GM23338 (cell line): ENCODE results near the gene JMJD7. TPM values are rescaled to one million over a fixed set of nuclear protein-coding genes. Genes with fewer than 3 reads are reported as not detected.

ENCODE experiments used
- ATAC-seq: fragments of 200-7000 bp; cut with Tn5 transposase; 3 replicates; pipeline ENCODE4 v1.9.1; 2020
- DNase-seq: peaks from one replicate; pipeline ENCODE4 v3.0.0-alpha.2; 2015; ENCODE audit warnings: low spot score
- H2AFZ ChIP-seq: fragments of 200-600 bp; sonication (generic); 2 replicates; pipeline ENCODE4 v1.8.0; 2016; ENCODE audit warnings: antibody characterized with exemption, mild to moderate bottlenecking, moderate library complexity
- H3F3A ChIP-seq: fragments of 200-600 bp; sonication (generic); replicated peaks from 2 replicates; pipeline ENCODE4 v1.8.0; 2017; ENCODE audit warnings: antibody characterized with exemption, mixed run types, low read depth
- H3K27ac ChIP-seq: fragments of 200-600 bp; sonication (generic); 2 replicates; pipeline ENCODE4 v1.6.1; 2016; ENCODE audit warnings: low read depth
- H3K27me3 ChIP-seq: fragments of 200-600 bp; sonication (generic); 2 replicates; pipeline ENCODE4 v1.8.0; 2016; ENCODE audit warnings: mild to moderate bottlenecking, mixed run types, moderate library complexity; ENCODE audit not compliant: insufficient read depth
- H3K36me3 ChIP-seq: fragments of 200-600 bp; sonication (generic); 2 replicates; pipeline ENCODE4 v1.8.0; 2016; ENCODE audit warnings: mild to moderate bottlenecking; ENCODE audit not compliant: insufficient read depth
- H3K4me1 ChIP-seq: fragments of 200-600 bp; sonication (generic); 2 replicates; pipeline ENCODE4 v1.8.0; 2016; ENCODE audit warnings: mild to moderate bottlenecking, moderate library complexity; ENCODE audit not compliant: insufficient read depth
- H3K4me2 ChIP-seq: fragments of 200-600 bp; sonication (generic); 2 replicates; pipeline ENCODE4 v1.7.1; 2017; ENCODE audit warnings: mixed run types
- H3K4me3 ChIP-seq: fragments of 200-600 bp; sonication (generic); 2 replicates; pipeline ENCODE4 v1.6.1; 2016; ENCODE audit warnings: mixed run types
- H3K79me2 ChIP-seq: fragments of 200-600 bp; sonication (generic); replicated peaks from 2 replicates; pipeline ENCODE4 v1.8.0; 2017; ENCODE audit warnings: mild to moderate bottlenecking; ENCODE audit not compliant: insufficient read depth
- H3K9me2 ChIP-seq: fragments of 200-600 bp; sonication (generic); 2 replicates; pipeline ENCODE4 v1.8.0; 2017; ENCODE audit not compliant: insufficient read depth
- H4K20me1 ChIP-seq: fragments of 200-600 bp; sonication (generic); replicated peaks from 2 replicates; pipeline ENCODE4 v1.8.0; 2017; ENCODE audit warnings: mild to moderate bottlenecking; ENCODE audit not compliant: insufficient read depth
- H3K27ac Mint-ChIP-seq: 2 replicates; pipeline ENCODE4 v1.8.0; 2020; ENCODE audit warnings: inconsistent platforms, mild to moderate bottlenecking, moderate library complexity, mixed read lengths
- H3K27me3 Mint-ChIP-seq: 3 replicates; pipeline ENCODE4 v1.8.0; 2022; ENCODE audit warnings: low read depth, mild to moderate bottlenecking, moderate library complexity, mixed read lengths, inconsistent platforms; ENCODE audit not compliant: insufficient read depth, poor library complexity
- H3K36me3 Mint-ChIP-seq: 3 replicates; pipeline ENCODE4 v1.8.0; 2021; ENCODE audit warnings: low read depth, mild to moderate bottlenecking, inconsistent platforms, moderate library complexity, mixed read lengths
- H3K4me1 Mint-ChIP-seq: 3 replicates; pipeline ENCODE4 v1.8.0; 2020; ENCODE audit warnings: mild to moderate bottlenecking, inconsistent platforms, mixed read lengths
- H3K4me3 Mint-ChIP-seq: 3 replicates; pipeline ENCODE4 v1.8.0; 2021; ENCODE audit warnings: moderate library complexity, mild to moderate bottlenecking, inconsistent platforms, mixed read lengths
- H3K9me3 Mint-ChIP-seq: 3 replicates; pipeline ENCODE4 v1.8.0; 2020; ENCODE audit warnings: moderate library complexity, mild to moderate bottlenecking, inconsistent platforms, mixed read lengths
- JUNB ChIP-seq: IDR thresholded peaks from one replicate; pipeline ENCODE4 v1.6.1; 2016; ENCODE audit warnings: antibody characterized with exemption; ENCODE audit not compliant: unreplicated experiment
- NANOG ChIP-seq: IDR thresholded peaks from 2 replicates; pipeline ENCODE4 v1.6.1; 2016; ENCODE audit warnings: antibody characterized with exemption, borderline replicate concordance
- POLR2AphosphoS5 ChIP-seq: IDR thresholded peaks from 2 replicates; pipeline ENCODE4 v1.6.1; 2016; ENCODE audit warnings: antibody characterized with exemption, low read depth
- STAT1 ChIP-seq: IDR thresholded peaks from one replicate; pipeline ENCODE4 v1.6.1; 2016; ENCODE audit warnings: antibody characterized with exemption; ENCODE audit not compliant: unreplicated experiment
- ZNF114 ChIP-seq: fragments of 250-450 bp; sonication (Bioruptor Pico); IDR thresholded peaks from 2 replicates; pipeline ENCODE4 v1.5.0; 2020; ENCODE audit warnings: mild to moderate bottlenecking, moderate library complexity
- ZNF331 ChIP-seq: fragments of 250-450 bp; sonication (Bioruptor Pico); IDR thresholded peaks from 2 replicates; pipeline ENCODE4 v1.5.0; 2020; ENCODE audit warnings: low read depth, mild to moderate bottlenecking, moderate library complexity
- polyA plus RNA-seq: library from polyadenylated mRNA; unstranded; fragments of >200 nt; fragmentation: Nextera tagmentation; extraction: Ambion mirVana; gene quantifications from 2 replicates; pipeline ENCODE4 v1.2.1, GENCODE V29; 2016
- total RNA-seq: library from RNA; depleted of rRNA; stranded (reverse); fragments of >200 nt; shearing (Covaris generic); gene quantifications from 2 replicates; pipeline ENCODE4 v1.2.3, GENCODE V29; 2014
- TF ChIP-seq, protein P1 (sequence below): fragments of 250-450 bp; sonication (Bioruptor Pico); IDR thresholded peaks from 2 replicates; pipeline ENCODE4 v1.5.0; 2020; ENCODE audit warnings: mild to moderate bottlenecking, moderate library complexity
- TF ChIP-seq, protein P2 (sequence below): IDR thresholded peaks from 2 replicates; pipeline ENCODE4 v1.6.1; 2016; ENCODE audit warnings: antibody characterized with exemption

Gene JMJD7
- total and polyA plus RNA-seq, 2 experiments from 2014 or later: 8.5 to 9.2 TPM

DNA sequence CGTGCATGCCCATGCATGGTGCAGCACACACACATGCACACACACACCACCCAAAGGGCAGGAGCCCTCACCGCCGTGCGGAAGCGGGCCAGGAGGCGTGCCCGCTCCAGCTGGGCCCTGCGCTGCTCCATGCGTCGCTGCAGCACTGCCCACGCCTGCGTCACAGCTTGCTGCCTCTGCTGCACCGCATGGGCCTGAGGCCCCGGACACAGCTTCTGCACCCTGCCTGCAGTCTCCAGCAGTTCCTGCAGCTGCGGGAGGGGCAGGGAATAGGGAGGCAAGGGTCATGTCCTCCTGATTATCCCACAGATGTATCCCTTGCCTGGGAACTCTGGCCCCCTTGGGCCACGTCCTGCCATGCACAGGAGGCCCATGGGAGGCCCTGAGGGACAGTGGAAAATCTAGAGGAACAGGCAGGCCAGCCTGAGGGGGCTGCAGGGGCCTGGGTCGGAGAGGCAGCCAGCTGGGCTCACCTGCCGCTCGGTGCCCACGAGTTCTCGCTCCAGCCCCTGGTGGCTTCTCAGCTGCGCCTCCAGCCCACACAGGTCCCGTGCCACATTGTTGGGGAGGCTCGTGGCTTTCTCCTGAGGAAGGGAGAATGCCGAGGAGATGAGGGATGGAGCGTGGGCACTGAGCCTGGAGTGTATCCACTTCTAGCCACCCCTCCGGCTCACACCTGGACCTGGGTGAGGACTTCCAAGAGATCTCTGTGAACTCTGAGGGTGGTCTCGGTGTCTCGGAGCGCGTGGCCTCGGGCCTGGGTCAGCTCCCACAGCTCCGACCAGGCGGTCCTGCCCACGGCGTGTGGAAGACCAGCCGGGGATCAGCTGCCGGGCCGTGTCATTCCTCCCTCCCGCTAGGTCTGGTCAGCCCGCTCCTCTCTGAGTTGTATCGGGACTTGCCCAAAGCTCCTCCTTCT, 42.1 kb downstream of the JMJD7 start (continued):
- TF ChIP-seq, protein P1, sequence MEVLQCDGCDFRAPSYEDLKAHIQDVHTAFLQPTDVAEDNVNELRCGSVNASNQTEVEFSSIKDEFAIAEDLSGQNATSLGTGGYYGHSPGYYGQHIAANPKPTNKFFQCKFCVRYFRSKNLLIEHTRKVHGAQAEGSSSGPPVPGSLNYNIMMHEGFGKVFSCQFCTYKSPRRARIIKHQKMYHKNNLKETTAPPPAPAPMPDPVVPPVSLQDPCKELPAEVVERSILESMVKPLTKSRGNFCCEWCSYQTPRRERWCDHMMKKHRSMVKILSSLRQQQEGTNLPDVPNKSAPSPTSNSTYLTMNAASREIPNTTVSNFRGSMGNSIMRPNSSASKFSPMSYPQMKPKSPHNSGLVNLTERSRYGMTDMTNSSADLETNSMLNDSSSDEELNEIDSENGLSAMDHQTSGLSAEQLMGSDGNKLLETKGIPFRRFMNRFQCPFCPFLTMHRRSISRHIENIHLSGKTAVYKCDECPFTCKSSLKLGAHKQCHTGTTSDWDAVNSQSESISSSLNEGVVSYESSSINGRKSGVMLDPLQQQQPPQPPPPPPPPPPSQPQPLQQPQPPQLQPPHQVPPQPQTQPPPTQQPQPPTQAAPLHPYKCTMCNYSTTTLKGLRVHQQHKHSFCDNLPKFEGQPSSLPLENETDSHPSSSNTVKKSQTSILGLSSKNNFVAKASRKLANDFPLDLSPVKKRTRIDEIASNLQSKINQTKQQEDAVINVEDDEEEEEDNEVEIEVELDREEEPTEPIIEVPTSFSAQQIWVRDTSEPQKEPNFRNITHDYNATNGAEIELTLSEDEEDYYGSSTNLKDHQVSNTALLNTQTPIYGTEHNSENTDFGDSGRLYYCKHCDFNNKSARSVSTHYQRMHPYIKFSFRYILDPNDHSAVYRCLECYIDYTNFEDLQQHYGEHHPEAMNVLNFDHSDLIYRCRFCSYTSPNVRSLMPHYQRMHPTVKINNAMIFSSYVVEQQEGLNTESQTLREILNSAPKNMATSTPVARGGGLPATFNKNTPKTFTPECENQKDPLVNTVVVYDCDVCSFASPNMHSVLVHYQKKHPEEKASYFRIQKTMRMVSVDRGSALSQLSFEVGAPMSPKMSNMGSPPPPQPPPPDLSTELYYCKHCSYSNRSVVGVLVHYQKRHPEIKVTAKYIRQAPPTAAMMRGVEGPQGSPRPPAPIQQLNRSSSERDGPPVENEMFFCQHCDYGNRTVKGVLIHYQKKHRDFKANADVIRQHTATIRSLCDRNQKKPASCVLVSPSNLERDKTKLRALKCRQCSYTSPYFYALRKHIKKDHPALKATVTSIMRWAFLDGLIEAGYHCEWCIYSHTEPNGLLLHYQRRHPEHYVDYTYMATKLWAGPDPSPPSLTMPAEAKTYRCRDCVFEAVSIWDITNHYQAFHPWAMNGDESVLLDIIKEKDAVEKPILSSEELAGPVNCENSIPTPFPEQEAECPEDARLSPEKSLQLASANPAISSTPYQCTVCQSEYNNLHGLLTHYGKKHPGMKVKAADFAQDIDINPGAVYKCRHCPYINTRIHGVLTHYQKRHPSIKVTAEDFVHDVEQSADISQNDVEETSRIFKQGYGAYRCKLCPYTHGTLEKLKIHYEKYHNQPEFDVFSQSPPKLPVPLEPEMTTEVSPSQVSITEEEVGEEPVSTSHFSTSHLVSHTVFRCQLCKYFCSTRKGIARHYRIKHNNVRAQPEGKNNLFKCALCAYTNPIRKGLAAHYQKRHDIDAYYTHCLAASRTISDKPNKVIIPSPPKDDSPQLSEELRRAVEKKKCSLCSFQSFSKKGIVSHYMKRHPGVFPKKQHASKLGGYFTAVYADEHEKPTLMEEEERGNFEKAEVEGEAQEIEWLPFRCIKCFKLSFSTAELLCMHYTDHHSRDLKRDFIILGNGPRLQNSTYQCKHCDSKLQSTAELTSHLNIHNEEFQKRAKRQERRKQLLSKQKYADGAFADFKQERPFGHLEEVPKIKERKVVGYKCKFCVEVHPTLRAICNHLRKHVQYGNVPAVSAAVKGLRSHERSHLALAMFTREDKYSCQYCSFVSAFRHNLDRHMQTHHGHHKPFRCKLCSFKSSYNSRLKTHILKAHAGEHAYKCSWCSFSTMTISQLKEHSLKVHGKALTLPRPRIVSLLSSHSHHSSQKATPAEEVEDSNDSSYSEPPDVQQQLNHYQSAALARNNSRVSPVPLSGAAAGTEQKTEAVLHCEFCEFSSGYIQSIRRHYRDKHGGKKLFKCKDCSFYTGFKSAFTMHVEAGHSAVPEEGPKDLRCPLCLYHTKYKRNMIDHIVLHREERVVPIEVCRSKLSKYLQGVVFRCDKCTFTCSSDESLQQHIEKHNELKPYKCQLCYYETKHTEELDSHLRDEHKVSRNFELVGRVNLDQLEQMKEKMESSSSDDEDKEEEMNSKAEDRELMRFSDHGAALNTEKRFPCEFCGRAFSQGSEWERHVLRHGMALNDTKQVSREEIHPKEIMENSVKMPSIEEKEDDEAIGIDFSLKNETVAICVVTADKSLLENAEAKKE (CRISPR knock-in tag): no peak
- TF ChIP-seq, protein P2, sequence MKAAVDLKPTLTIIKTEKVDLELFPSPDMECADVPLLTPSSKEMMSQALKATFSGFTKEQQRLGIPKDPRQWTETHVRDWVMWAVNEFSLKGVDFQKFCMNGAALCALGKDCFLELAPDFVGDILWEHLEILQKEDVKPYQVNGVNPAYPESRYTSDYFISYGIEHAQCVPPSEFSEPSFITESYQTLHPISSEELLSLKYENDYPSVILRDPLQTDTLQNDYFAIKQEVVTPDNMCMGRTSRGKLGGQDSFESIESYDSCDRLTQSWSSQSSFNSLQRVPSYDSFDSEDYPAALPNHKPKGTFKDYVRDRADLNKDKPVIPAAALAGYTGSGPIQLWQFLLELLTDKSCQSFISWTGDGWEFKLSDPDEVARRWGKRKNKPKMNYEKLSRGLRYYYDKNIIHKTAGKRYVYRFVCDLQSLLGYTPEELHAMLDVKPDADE: no peak
- TF ChIP-seq POLR2AphosphoS5 (no peak), ZNF114 (no peak), NANOG (no peak), ZNF331 (CRISPR knock-in tag) (no peak), STAT1 (no peak)

DNA sequence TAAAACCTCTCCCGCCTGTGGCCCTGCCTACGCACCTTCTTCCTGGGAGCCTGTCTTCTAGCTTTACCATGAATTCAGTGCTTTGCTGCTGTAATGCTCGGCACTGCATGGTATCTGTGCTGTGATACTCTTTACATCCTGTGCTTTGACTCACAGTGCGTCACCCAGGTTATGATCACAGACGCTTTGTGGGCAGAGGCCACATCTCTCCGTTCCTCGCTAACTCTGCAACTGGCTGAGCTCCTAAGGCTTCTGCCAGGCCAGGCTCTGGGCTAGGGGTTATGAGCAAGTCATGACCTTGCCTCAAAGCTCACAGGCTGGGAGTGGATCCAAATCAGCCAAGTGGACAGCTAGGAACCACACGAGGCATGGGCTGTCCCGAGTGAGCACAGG, 42.8 kb downstream of the JMJD7 start:
- DNase-seq: no peak
- Mint-ChIP-seq H3K9me3 (no peaks in the 10 kb centered on the region), H3K36me3 (no peaks in the 10 kb centered on the region; the same call in 2 of the 3 replicates), H3K4me3 (no peak overlapping the region), H3K27ac (no peak overlapping the region), H3K4me1 (no peaks in the 10 kb centered on the region; the same call in 2 of the 3 replicates), H3K27me3 (peaks cover 20% of the 10 kb centered on the region)
- Histone ChIP-seq H3K79me2 (no peaks in the 10 kb centered on the region), H3K27me3 (no peaks in the 10 kb centered on the region), H3F3A (no peaks in the 10 kb centered on the region), H4K20me1 (no peaks in the 10 kb centered on the region), H3K27ac (no peak overlapping the region), H3K4me2 (no peak overlapping the region), H3K4me1 (no peaks in the 10 kb centered on the region), H3K9me2 (no peaks in the 10 kb centered on the region), H2AFZ (no peak overlapping the region), H3K36me3 (no peaks in the 10 kb centered on the region), H3K4me3 (no peak overlapping the region)
- ATAC-seq: no peak
- TF ChIP-seq JUNB (no peak), POLR2AphosphoS5 (no peak)
- TF ChIP-seq, protein P1 (CRISPR knock-in tag): no peak
